CD1c-positive myeloid dendritic cell (primary cell): ENCODE measurements around the gene KSR2.
A peak's percentile ranks its signal among the peaks of the same experiment; 100 is the strongest.
"Not testable (repeated sequence)": the region's sequence is repeated elsewhere in the genome, so short reads cannot be mapped to it uniquely, and the experiment has no call there.

ENCODE experiments used
- DNase-seq: peaks from one replicate; pipeline ENCODE4 v3.0.0-alpha.2; 2016; ENCODE audit errors: extremely low spot score

The KSR2 gene

GRCh38 chr12:117968826-117969659 lies at the start of gene KSR2:
TSS of gene KSR2 (minus strand) at chr12:117968990. CDS start at chr12:117968255, 735 bp downstream.
- no peak for DNase-seq

- DNase-seq, result no peak
These were observed 49.1 kb upstream of the KSR2 start for GRCh38 chr12:118017926-118018325.

- peak; percentile 99 for DNase-seq
These were observed 47.9 kb upstream of the KSR2 start, which contains the start of gene RFC5 for GRCh38 chr12:118016424-118017264. TSS of gene RFC5 (plus strand) at chr12:118016703. CDS start at chr12:118016828, 125 bp downstream.

GRCh38 chr12:118015944-118016343 lies 47.2 kb upstream of the KSR2 start:
- DNase-seq, result no peak

- no peak for DNase-seq
These were observed 46.5 kb upstream of the KSR2 start for GRCh38 chr12:118015306-118015705.

- DNase-seq, result no peak
These were observed 44.5 kb upstream of the KSR2 start for GRCh38 chr12:118013283-118013682.

GRCh38 chr12:118011961-118012360 lies 43.2 kb upstream of the KSR2 start:
- no peak for DNase-seq

- no peak for DNase-seq
These were observed 42.6 kb upstream of the KSR2 start for GRCh38 chr12:118011377-118011776.

GRCh38 chr12:118010903-118011302 lies 42.1 kb upstream of the KSR2 start:
- no peak for DNase-seq

- DNase-seq, result not testable (repeated sequence)
These were observed 31.0 kb upstream of the KSR2 start for GRCh38 chr12:117999806-118000205.

- DNase-seq, result no peak
These were observed 29.9 kb upstream of the KSR2 start for GRCh38 chr12:117998719-117999118.

GRCh38 chr12:117994551-117995438 lies 26.0 kb upstream of the KSR2 start:
- DNase-seq, result no peak

- no peak for DNase-seq
These were observed 18.1 kb upstream of the KSR2 start for GRCh38 chr12:117986705-117987469.

GRCh38 chr12:117985182-117985581 lies 16.4 kb upstream of the KSR2 start:
- DNase-seq, result no peak

GRCh38 chr12:117981267-117981666 lies 12.5 kb upstream of the KSR2 start:
- DNase-seq, result no peak

- DNase-seq, result no peak
These were observed 11.8 kb upstream of the KSR2 start for GRCh38 chr12:117980616-117981015.

GRCh38 chr12:117977373-117977772 lies 8.6 kb upstream of the KSR2 start:
- no peak for DNase-seq

- no peak for DNase-seq
These were observed 6.2 kb upstream of the KSR2 start for GRCh38 chr12:117975006-117975405.

- no peak for DNase-seq
These were observed 3.5 kb upstream of the KSR2 start for GRCh38 chr12:117972301-117972700.

GRCh38 chr12:117970334-117970733 lies 1.5 kb upstream of the KSR2 start:
- DNase-seq, result no peak
